Measurements from ENCODE around the gene TUBA1C.
"Not testable (repeated sequence)": the region's sequence is repeated elsewhere in the genome, so short reads cannot be mapped to it uniquely, and the experiment has no call there.

DNA sequence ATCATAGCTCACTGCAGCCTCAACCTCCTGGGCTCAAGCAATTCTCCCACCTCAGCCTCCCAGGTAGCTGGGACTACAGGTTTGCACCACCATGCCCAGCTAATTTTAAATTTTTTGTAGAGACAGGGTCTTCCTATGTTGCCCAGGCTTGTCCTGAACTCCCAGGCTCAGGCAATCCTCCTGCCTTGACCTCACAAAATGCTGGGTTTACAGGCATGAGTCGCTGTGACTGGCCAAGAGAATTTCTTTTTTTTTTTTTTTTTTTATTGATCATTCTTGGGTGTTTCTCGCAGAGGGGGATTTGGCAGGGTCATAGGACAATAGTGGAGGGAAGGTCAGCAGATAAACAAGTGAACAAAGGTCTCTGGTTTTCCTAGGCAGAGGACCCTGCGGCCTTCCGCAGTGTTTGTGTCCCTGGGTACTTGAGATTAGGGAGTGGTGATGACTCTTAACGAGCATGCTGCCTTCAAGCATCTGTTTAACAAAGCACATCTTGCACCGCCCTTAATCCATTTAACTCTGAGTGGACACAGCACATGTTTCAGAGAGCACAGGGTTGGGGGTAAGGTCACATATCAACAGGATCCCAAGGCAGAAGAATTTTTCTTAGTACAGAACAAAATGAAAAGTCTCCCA, 18.0 kb downstream of the TUBA1C start:
- not testable (repeated sequence) for TF ChIP-seq POLR2AphosphoS5 (IDR thresholded peaks at IDR 0.05; ENCODE audit: low read depth, low read length); TAF1 (IDR thresholded peaks at IDR 0.05; ENCODE audit: borderline replicate concordance, low read depth, low read length); POLR2A (IDR thresholded peaks at IDR 0.05; ENCODE audit: low read depth, low read length)

All from GM12892 (cell line).